Upper lobe of right lung (tissue), 1 donor: ENCODE measurements around the gene RPL31. TPM values are rescaled to one million over a fixed set of nuclear protein-coding genes. Genes with fewer than 3 reads are reported as not detected.

Experiments
- ATAC-seq: fragments of 200-7000 bp; cut with Tn5 transposase; one replicate; pipeline ENCODE4 v1.9.1; 2020; ENCODE audit warnings: mild to moderate bottlenecking, moderate library complexity
- DNase-seq: peaks from one replicate; pipeline ENCODE4 v3.0.0-alpha.2; 2020
- H3K27ac ChIP-seq: fragments of 200-600 bp; one replicate; pipeline ENCODE4 v1.8.0; 2022
- H3K27me3 ChIP-seq: fragments of 200-600 bp; one replicate; pipeline ENCODE4 v1.8.0; 2022; ENCODE audit warnings: mild to moderate bottlenecking
- H3K36me3 ChIP-seq: fragments of 200-600 bp; one replicate; pipeline ENCODE4 v1.8.0; 2022
- H3K4me1 ChIP-seq: fragments of 200-600 bp; one replicate; pipeline ENCODE4 v1.8.0; 2022
- H3K4me3 ChIP-seq: fragments of 200-600 bp; one replicate; pipeline ENCODE4 v1.8.0; 2022; ENCODE audit warnings: mild to moderate bottlenecking
- H3K9me3 ChIP-seq: fragments of 200-600 bp; one replicate; pipeline ENCODE4 v1.8.0; 2022
- CTCF ChIP-seq: fragments of 200-600 bp; IDR thresholded peaks from one replicate; pipeline ENCODE4 v1.8.0; 2022; ENCODE audit warnings: antibody characterized with exemption
- intact Hi-C: fragments of 100-400 bp; cut with DNase I; formaldehyde crosslinking; loops from one replicate; pipeline ENCODE4 v1.11.0; 2022
- total RNA-seq: library from RNA; stranded (reverse); fragmentation: NEBNext Ultra II Directional; extraction: Animal tissue kit (Norgen Biotek cat#: 25700); gene quantifications from one replicate; pipeline ENCODE4 v1.2.1, GENCODE V29; 2021
- donor health status: DM: no; HTN: yes; CAD: no; lungs with severe emphysema.

RPL31 gene
- total RNA-seq, 1 donor from 2014 or later = 1,071 TPM

- DNase-seq = peak; percentile 11
- no peaks in the 10 kb centered on the region for H3K27me3 ChIP-seq
- intact Hi-C loops = no loop called here
- H3K4me3 ChIP-seq = no peak overlapping the region
- TF ChIP-seq CTCF = no peak
- no peak overlapping the region for H3K27ac ChIP-seq
- H3K36me3 ChIP-seq = no peaks in the 10 kb centered on the region
- ATAC-seq = no peak
- no peaks in the 10 kb centered on the region for H3K9me3 ChIP-seq
- H3K4me1 ChIP-seq = peaks cover 6% of the 10 kb centered on the region
These were observed 39.1 kb upstream of the RPL31 start for GRCh38 chr2:100963026-100963375.

GRCh38 chr2:100964222-100964621 is 37.9 kb upstream of the RPL31 start:
- no peak for TF ChIP-seq CTCF
- H3K4me3 ChIP-seq = no peak overlapping the region
- no peak overlapping the region for H3K27ac ChIP-seq
- H3K27me3 ChIP-seq = no peaks in the 10 kb centered on the region
- ATAC-seq = no peak
- no peaks in the 10 kb centered on the region for H3K36me3 ChIP-seq
- no peaks in the 10 kb centered on the region for H3K4me1 ChIP-seq
- H3K9me3 ChIP-seq = no peaks in the 10 kb centered on the region
- intact Hi-C loops = no loop called here
- peak; percentile 25 for DNase-seq

GRCh38 chr2:100964681-100965169 is 37.4 kb upstream of the RPL31 start:
- Histone ChIP-seq H3K4me3 (no peak overlapping the region), H3K36me3 (no peaks in the 10 kb centered on the region), H3K4me1 (no peaks in the 10 kb centered on the region), H3K27ac (no peak overlapping the region), H3K27me3 (no peaks in the 10 kb centered on the region), H3K9me3 (no peaks in the 10 kb centered on the region)
- intact Hi-C loops = no loop called here
- ATAC-seq = no peak
- TF ChIP-seq CTCF = no peak
- DNase-seq = peak; percentile 17

- no peak for TF ChIP-seq CTCF
- H3K4me1 ChIP-seq = no peaks in the 10 kb centered on the region
- no peaks in the 10 kb centered on the region for H3K36me3 ChIP-seq
- H3K9me3 ChIP-seq = no peaks in the 10 kb centered on the region
- H3K27ac ChIP-seq = no peak overlapping the region
- H3K27me3 ChIP-seq = no peaks in the 10 kb centered on the region
- intact Hi-C loops = no loop called here
- DNase-seq (peak; percentile 11), ATAC-seq (no peak)
- no peak overlapping the region for H3K4me3 ChIP-seq
These were observed 36.5 kb upstream of the RPL31 start for GRCh38 chr2:100965596-100965995.

GRCh38 chr2:100967716-100968115 is 34.4 kb upstream of the RPL31 start:
- TF ChIP-seq CTCF = no peak
- no peaks in the 10 kb centered on the region for H3K36me3 ChIP-seq
- H3K27me3 ChIP-seq = no peaks in the 10 kb centered on the region
- intact Hi-C loops = no loop called here
- H3K4me1 ChIP-seq = no peaks in the 10 kb centered on the region
- H3K27ac ChIP-seq = no peak overlapping the region
- ATAC-seq (no peak), DNase-seq (peak; percentile 42)
- H3K9me3 ChIP-seq = no peaks in the 10 kb centered on the region
- H3K4me3 ChIP-seq = no peak overlapping the region
